Vagina (tissue), 2 donors: Measurements from ENCODE around the gene ALDH1L1. TPM values are rescaled to one million over a fixed set of nuclear protein-coding genes. Genes with fewer than 3 reads are reported as not detected.

ENCODE experiments used
- DNase-seq, 2 donors: peaks; one replicate each; pipeline ENCODE4 v3.0.0-alpha.2; 2017; ENCODE audit errors: extremely low spot score in 2 of 2
- H3K27ac ChIP-seq: fragments of 200-600 bp; sonication (generic); one replicate; pipeline ENCODE4 v1.5.1; 2019
- H3K27me3 ChIP-seq: fragments of 200-600 bp; sonication (generic); one replicate; pipeline ENCODE4 v1.5.1; 2019
- H3K36me3 ChIP-seq, 2 donors: fragments of 200-600 bp; sonication (generic); one replicate each; pipeline ENCODE4 v1.5.1; 2017 to 2019
- H3K4me1 ChIP-seq: fragments of 200-600 bp; sonication (generic); one replicate; pipeline ENCODE4 v1.5.1; 2019
- H3K4me3 ChIP-seq, 2 donors: fragments of 200-600 bp; sonication (generic); 1 replicate in 1 of 2; 2 replicates in 1 of 2; pipeline ENCODE4 v1.5.1; 2016 to 2019
- H3K9me3 ChIP-seq: fragments of 200-600 bp; sonication (generic); one replicate; pipeline ENCODE4 v1.5.1; 2019
- CTCF ChIP-seq, 3 experiments: fragments of 450-650 bp in 2 of 3; fragments of 200-600 bp in 1 of 3; sonication (generic) in 1 of 3; IDR thresholded peaks; one replicate each; pipeline ENCODE4 v1.5.1; 2017 to 2019; ENCODE audit warnings: antibody characterized with exemption in 3 of 3, mild to moderate bottlenecking in 2 of 3, moderate library complexity in 2 of 3
- POLR2A ChIP-seq, 2 donors: fragments of 450-650 bp; IDR thresholded peaks; one replicate each; pipeline ENCODE4 v1.6.1; 2017; ENCODE audit warnings: antibody characterized with exemption in 2 of 2, mild to moderate bottlenecking in 2 of 2, moderate library complexity in 2 of 2
- POLR2AphosphoS5 ChIP-seq, 2 donors: sonication (generic); formaldehyde crosslinking; IDR thresholded peaks; one replicate each; pipeline ENCODE4 v1.9.0; 2017; ENCODE audit warnings: antibody characterized with exemption in 2 of 2, mild to moderate bottlenecking in 2 of 2, low read depth in 1 of 2; ENCODE audit not compliant: insufficient read depth in 1 of 2
- intact Hi-C: fragments of 100-400 bp; cut with DNase I; formaldehyde crosslinking; loops from one replicate; pipeline ENCODE4 v1.15.1; 2023
- total RNA-seq: library from RNA; depleted of rRNA; stranded (reverse); fragments of >200 nt; gene quantifications from one replicate; pipeline ENCODE4 v1.2.3, GENCODE V29; 2016

ALDH1L1 gene
- total RNA-seq, 1 donor from 2014 or later: 19.2 TPM

DNA sequence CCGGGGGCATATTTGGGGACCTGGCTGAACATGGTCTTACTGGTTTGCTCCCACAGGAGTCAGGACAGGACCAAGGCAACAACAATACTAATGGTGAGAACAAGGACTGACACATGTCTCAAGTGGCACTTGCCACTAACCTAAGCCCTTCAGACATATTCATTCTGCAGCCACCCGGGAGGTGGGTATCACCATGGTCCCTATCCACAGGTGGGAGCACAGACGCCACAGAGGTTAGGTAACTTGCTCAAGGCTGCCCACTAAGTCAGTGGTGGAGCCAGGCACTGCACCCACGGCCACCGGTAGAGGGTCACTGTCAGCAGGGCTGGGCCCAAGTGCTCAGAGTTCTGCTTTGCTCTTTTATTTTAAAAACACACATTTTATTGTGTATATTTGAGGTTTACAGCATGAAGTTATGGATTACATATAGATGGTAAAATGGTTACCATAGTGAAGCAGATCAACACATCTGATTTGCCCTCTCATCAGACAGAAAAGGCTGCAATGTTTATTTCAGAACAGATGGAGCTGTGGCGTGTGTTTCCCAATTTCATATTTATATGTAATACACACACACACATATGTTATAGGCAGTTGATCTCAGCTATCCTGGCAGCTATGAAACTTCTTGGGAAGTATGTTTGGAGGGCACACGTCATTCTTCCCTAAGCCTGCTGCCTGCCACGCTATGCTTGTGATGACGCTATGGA lies 66.5 kb downstream of the ALDH1L1 start:
- Histone ChIP-seq H3K27me3 (no peaks in the 10 kb centered on the region), H3K4me3 (no peak overlapping the region), H3K36me3 (no peaks in the 10 kb centered on the region), H3K9me3 (no peaks in the 10 kb centered on the region), H3K4me1 (no peaks in the 10 kb centered on the region), H3K27ac (no peak overlapping the region)
- TF ChIP-seq POLR2AphosphoS5 (IDR thresholded peaks at IDR 0.05; ENCODE audit: insufficient read depth in 1 of 2, low read depth in 1 of 2) (no peak), CTCF (IDR thresholded peaks at IDR 0.05) (no peak), POLR2A (IDR thresholded peaks at IDR 0.05) (no peak)
- DNase-seq: no peak
- intact Hi-C loops: no loop called here

GRCh38 chr3:126113238-126113555 lies 67.2 kb downstream of the ALDH1L1 start:
- Histone ChIP-seq H3K4me3 (no peak overlapping the region), H3K36me3 (no peaks in the 10 kb centered on the region), H3K27ac (no peak overlapping the region), H3K27me3 (no peaks in the 10 kb centered on the region), H3K4me1 (no peaks in the 10 kb centered on the region), H3K9me3 (no peaks in the 10 kb centered on the region)
- no peak for TF ChIP-seq POLR2A (IDR thresholded peaks at IDR 0.05)
- no peak for TF ChIP-seq POLR2AphosphoS5 (IDR thresholded peaks at IDR 0.05; ENCODE audit: insufficient read depth in 1 of 2, low read depth in 1 of 2)
- TF ChIP-seq CTCF (IDR thresholded peaks at IDR 0.05): no peak
- DNase-seq: no peak
- intact Hi-C loops: no loop called here

DNA sequence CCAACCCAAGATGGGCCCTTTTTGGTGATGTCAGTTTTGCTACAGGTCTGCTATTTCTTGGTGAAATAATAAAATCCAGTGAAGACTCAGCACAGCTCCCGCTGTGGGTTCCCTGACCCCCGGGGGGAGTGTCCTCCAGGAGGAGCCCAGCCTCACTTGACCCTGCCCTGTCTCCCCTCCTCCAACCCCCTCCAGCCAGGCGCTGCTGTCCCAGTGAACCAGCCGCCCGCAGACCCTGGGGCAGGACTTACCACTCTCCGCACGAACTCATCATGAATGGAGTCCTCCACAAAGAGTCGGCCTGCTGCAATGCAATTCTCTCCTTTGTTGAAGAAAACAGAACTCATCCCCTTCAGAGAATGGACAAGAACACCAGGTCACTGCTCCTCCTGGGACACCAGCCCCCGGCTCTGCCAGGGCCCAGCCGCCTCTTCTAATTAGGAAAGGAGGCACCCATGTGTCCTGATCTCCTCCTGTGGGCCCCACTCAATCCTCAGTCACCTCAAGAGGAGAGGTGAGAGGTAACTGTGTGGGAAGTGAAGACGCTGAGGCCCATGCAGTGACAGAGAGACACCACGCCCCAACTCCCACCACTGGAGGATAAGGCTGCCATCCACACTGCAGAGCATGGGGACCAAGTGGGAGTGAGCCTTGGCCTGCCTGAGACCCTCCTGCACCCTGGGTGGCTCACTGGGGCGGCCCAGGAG lies 67.7 kb downstream of the ALDH1L1 start:
- DNase-seq: no peak
- Histone ChIP-seq H3K27me3 (no peaks in the 10 kb centered on the region), H3K9me3 (no peaks in the 10 kb centered on the region), H3K27ac (no peak overlapping the region), H3K36me3 (no peaks in the 10 kb centered on the region), H3K4me1 (no peaks in the 10 kb centered on the region), H3K4me3 (no peak overlapping the region)
- intact Hi-C loops: no loop called here
- no peak for TF ChIP-seq POLR2AphosphoS5 (IDR thresholded peaks at IDR 0.05; ENCODE audit: insufficient read depth in 1 of 2, low read depth in 1 of 2)
- no peak for TF ChIP-seq POLR2A (IDR thresholded peaks at IDR 0.05)
- no peak for TF ChIP-seq CTCF (IDR thresholded peaks at IDR 0.05)

DNA sequence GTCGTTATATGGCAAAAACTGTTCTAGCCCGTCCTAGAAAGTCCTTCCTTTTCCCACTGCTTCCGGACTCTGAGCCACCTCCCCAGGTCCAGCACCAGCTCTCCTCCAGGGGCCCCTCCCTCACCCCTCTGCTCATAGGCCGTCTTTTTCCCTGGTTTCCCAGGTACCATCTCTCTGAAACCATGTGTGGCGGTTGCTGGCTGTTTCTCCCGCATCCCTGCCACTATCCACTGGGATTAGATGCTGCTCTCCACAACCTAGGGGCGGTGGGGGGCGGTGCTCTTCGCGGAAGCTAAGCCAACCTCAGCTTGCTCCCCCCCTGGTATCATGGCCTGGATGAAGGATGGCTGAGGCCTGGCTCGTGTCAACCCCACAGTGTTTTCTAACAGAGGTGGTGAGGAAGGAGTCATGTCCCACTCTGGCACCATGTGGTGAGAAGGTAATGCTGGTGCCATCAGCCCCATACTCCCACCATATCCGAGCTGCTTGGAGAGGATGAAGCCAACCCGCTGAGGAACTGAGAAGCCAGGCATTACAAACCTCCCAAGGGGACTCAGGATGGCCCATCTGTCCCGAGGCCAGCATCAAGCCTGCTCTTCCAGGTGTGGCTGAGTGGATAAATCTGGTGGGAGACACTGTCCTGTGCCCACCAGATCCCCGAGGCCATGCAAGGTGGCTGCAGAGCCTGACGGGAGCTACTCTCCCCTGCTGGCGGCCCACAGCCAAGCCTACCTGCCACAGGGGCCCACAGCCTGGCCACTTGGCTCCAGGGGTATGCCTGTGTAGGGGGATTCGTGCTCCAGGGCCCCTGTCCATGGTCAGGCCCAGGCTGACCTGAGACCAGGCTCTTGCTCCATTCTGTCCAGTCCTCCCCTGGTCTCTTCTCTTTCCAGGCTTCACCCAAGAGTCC lies 68.6 kb downstream of the ALDH1L1 start:
- Histone ChIP-seq H3K36me3 (no peaks in the 10 kb centered on the region), H3K4me3 (no peak overlapping the region), H3K9me3 (no peaks in the 10 kb centered on the region), H3K27ac (no peak overlapping the region), H3K27me3 (no peaks in the 10 kb centered on the region), H3K4me1 (no peaks in the 10 kb centered on the region)
- peak in 1 of 2 donors; percentile 47 for DNase-seq
- intact Hi-C loops: no loop called here
- TF ChIP-seq CTCF (IDR thresholded peaks at IDR 0.05) (no peak), POLR2AphosphoS5 (IDR thresholded peaks at IDR 0.05; ENCODE audit: insufficient read depth in 1 of 2, low read depth in 1 of 2) (no peak), POLR2A (IDR thresholded peaks at IDR 0.05) (no peak)
